Peyer's patch (tissue), 4 donors: ENCODE results near the gene BEST3.

Experiments used
- POLR2A ChIP-seq, 2 donors: fragments of 450-650 bp; IDR thresholded peaks; one replicate each; pipeline ENCODE4 v1.5.1; 2017; ENCODE audit warnings: antibody characterized with exemption in 2 of 2, mild to moderate bottlenecking in 2 of 2, moderate library complexity in 2 of 2
- TF ChIP-seq, protein P1 (sequence below), 6 experiments: fragments of 450-650 bp in 4 of 6; fragments of 200-600 bp in 2 of 6; sonication (generic) in 1 of 6; IDR thresholded peaks; one replicate each; pipeline ENCODE4 v1.5.1; 2017 to 2019; ENCODE audit warnings: antibody characterized with exemption in 6 of 6, mild to moderate bottlenecking in 3 of 6, moderate library complexity in 1 of 6

DNA sequence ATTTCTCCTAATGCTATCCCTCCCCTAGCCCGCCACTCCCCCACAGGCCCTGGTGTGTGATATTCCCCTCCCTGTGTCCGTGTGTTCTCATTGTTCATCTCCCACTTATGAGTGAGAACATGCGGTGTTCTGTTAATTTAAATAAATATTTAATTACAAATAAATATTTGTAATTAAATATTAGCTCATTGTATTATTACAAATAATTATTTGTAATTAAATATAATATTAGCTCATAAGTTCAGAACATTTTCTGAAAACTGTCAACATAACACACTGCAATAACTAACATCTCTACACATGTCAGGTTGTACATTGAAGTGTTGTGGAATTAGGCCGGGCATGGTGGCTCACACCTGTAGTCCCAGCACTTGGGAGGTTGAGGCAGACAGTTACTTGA is 45.0 kb upstream of the BEST3 start:
- TF ChIP-seq, protein P1, sequence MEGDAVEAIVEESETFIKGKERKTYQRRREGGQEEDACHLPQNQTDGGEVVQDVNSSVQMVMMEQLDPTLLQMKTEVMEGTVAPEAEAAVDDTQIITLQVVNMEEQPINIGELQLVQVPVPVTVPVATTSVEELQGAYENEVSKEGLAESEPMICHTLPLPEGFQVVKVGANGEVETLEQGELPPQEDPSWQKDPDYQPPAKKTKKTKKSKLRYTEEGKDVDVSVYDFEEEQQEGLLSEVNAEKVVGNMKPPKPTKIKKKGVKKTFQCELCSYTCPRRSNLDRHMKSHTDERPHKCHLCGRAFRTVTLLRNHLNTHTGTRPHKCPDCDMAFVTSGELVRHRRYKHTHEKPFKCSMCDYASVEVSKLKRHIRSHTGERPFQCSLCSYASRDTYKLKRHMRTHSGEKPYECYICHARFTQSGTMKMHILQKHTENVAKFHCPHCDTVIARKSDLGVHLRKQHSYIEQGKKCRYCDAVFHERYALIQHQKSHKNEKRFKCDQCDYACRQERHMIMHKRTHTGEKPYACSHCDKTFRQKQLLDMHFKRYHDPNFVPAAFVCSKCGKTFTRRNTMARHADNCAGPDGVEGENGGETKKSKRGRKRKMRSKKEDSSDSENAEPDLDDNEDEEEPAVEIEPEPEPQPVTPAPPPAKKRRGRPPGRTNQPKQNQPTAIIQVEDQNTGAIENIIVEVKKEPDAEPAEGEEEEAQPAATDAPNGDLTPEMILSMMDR (IDR thresholded peaks at IDR 0.05), result no peak
- no peak for TF ChIP-seq POLR2A (IDR thresholded peaks at IDR 0.05)
